ENCODE results near the gene CDH4.

Gene CDH4

DNA sequence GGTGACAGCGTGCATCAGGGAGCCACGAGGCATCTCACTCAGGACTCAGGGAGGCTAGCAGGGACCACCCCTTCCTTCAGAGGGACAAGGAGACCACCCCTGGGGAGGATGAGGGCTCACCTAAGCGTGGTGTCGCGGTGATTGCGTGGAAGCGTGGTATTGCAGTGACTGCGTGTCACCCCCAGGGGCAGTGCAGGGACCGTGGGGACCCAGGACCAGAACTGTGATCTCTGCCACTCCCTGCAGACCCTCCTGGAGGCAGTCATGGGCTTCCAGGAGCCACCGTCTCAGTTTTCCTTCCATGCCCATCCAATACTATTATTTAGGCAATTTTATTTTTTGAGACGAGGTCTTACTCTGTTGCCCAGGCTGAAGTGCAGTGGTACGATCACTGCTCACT is 666.5 kb downstream of the CDH4 start:
- DNase-seq (ENCODE audit: low read depth in 1 of 2, low spot score in 1 of 2), result no peak
- no peaks in the 10 kb centered on the region for H3K27me3 ChIP-seq (ENCODE audit: insufficient read depth, poor library complexity, severe bottlenecking)
- H3K4me3 ChIP-seq (replicated peaks; ENCODE audit: insufficient read depth, low read length), result no peak overlapping the region
- TF ChIP-seq GABPA (IDR thresholded peaks at IDR 0.05; ENCODE audit: low read depth) (no peak), SPI1 (IDR thresholded peaks at IDR 0.05; ENCODE audit: borderline replicate concordance, low read depth) (no peak), POLR2AphosphoS5 (IDR thresholded peaks at IDR 0.05; ENCODE audit: low read depth) (no peak)
- TF ChIP-seq, protein P1, sequence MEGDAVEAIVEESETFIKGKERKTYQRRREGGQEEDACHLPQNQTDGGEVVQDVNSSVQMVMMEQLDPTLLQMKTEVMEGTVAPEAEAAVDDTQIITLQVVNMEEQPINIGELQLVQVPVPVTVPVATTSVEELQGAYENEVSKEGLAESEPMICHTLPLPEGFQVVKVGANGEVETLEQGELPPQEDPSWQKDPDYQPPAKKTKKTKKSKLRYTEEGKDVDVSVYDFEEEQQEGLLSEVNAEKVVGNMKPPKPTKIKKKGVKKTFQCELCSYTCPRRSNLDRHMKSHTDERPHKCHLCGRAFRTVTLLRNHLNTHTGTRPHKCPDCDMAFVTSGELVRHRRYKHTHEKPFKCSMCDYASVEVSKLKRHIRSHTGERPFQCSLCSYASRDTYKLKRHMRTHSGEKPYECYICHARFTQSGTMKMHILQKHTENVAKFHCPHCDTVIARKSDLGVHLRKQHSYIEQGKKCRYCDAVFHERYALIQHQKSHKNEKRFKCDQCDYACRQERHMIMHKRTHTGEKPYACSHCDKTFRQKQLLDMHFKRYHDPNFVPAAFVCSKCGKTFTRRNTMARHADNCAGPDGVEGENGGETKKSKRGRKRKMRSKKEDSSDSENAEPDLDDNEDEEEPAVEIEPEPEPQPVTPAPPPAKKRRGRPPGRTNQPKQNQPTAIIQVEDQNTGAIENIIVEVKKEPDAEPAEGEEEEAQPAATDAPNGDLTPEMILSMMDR (IDR thresholded peaks at IDR 0.05; ENCODE audit: insufficient read depth, low read length), result no peak
- TF ChIP-seq, protein P2, sequence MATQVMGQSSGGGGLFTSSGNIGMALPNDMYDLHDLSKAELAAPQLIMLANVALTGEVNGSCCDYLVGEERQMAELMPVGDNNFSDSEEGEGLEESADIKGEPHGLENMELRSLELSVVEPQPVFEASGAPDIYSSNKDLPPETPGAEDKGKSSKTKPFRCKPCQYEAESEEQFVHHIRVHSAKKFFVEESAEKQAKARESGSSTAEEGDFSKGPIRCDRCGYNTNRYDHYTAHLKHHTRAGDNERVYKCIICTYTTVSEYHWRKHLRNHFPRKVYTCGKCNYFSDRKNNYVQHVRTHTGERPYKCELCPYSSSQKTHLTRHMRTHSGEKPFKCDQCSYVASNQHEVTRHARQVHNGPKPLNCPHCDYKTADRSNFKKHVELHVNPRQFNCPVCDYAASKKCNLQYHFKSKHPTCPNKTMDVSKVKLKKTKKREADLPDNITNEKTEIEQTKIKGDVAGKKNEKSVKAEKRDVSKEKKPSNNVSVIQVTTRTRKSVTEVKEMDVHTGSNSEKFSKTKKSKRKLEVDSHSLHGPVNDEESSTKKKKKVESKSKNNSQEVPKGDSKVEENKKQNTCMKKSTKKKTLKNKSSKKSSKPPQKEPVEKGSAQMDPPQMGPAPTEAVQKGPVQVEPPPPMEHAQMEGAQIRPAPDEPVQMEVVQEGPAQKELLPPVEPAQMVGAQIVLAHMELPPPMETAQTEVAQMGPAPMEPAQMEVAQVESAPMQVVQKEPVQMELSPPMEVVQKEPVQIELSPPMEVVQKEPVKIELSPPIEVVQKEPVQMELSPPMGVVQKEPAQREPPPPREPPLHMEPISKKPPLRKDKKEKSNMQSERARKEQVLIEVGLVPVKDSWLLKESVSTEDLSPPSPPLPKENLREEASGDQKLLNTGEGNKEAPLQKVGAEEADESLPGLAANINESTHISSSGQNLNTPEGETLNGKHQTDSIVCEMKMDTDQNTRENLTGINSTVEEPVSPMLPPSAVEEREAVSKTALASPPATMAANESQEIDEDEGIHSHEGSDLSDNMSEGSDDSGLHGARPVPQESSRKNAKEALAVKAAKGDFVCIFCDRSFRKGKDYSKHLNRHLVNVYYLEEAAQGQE (IDR thresholded peaks at IDR 0.05; ENCODE audit: insufficient replicate concordance, low read depth), result no peak
- no peak overlapping the region for H3K27ac ChIP-seq (replicated peaks)

DNA sequence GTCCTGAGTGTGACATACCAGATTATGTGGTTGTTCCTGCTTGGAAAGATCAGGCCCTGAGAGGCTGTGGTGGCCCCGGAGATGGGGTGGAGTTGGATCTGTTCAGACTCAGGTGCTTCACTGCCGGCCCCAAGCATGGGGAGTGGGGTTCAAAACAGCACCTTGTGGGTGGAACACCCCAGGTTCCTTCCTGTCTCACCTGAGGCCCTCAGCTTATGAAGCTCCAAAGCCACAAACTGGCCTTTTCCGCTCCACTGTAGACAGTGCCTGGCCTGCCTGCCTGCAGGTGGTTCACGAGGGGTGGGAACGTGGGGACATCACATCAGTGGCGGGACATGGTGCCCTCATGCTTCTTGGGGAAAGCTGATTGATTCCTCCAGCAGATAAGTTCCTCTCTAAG is 667.2 kb downstream of the CDH4 start:
- no peak for DNase-seq (ENCODE audit: low read depth in 1 of 2, low spot score in 1 of 2)
- H3K27ac ChIP-seq (replicated peaks), result no peak overlapping the region
- TF ChIP-seq POLR2AphosphoS5 (IDR thresholded peaks at IDR 0.05; ENCODE audit: low read depth) (no peak), GABPA (IDR thresholded peaks at IDR 0.05; ENCODE audit: low read depth) (no peak), SPI1 (IDR thresholded peaks at IDR 0.05; ENCODE audit: borderline replicate concordance, low read depth) (no peak)
- TF ChIP-seq, protein P1 (IDR thresholded peaks at IDR 0.05; ENCODE audit: insufficient read depth, low read length), result no peak
- TF ChIP-seq, protein P2 (IDR thresholded peaks at IDR 0.05; ENCODE audit: insufficient replicate concordance, low read depth), result no peak
- no peak overlapping the region for H3K4me3 ChIP-seq (replicated peaks; ENCODE audit: insufficient read depth, low read length)
- no peaks in the 10 kb centered on the region for H3K27me3 ChIP-seq (ENCODE audit: insufficient read depth, poor library complexity, severe bottlenecking)

DNA sequence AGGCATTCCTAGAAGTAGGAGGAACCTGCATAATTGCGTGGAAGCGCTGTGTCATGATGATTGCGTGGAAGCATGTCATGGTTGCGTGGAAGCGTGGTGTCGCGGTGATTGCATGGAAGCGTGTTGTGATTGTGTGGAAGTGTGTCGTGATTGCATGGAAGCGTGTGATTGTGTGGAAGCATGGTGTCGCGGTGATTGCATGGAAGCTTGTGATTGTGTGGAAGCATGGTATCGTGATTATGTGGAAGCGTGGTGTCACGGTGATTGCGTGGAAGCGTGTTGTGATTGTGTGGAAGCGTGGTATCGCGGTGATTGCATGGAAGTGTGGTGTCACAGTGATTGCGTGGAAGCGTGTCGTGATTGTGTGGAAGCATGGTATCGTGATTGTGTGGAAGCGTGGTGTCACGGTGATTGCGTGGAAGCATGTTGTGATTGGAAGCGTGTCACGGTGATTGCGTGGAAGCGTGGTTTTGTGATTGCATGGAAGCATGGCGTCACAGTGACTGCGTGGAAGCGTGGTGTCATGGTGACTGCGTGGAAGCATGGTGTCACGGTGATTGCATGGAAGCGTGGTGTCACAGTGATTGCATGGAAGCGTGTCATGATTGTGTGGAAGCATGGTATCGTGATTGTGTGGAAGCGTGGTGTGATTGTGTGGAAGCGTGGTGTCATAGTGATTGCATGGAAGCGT is 667.8 kb downstream of the CDH4 start:
- no peaks in the 10 kb centered on the region for H3K27me3 ChIP-seq (ENCODE audit: insufficient read depth, poor library complexity, severe bottlenecking)
- no peak overlapping the region for H3K27ac ChIP-seq (replicated peaks)
- no peak for TF ChIP-seq SPI1 (IDR thresholded peaks at IDR 0.05; ENCODE audit: borderline replicate concordance, low read depth)
- no peak for TF ChIP-seq GABPA (IDR thresholded peaks at IDR 0.05; ENCODE audit: low read depth)
- TF ChIP-seq POLR2AphosphoS5 (IDR thresholded peaks at IDR 0.05; ENCODE audit: low read depth), result no peak

DNA sequence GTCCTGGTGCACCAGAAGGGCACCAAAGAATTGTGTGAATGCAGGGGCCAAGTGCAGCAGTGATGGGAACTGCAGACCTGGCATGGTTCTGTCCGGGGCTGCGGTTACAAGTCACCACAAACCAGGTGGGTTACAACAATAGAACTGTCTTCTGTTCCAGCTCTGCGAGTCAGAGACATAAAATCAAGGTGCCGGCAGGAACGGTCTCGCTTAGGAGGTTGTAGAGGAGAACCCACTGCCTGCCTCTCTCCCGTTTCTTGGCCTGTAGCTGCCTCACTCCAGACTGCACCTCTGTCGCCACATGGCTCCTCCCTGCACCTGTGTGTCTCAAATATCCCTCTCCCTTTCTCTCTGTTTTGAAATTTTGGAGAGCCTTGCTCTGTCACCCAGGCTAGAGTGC is 670.4 kb downstream of the CDH4 start:
- Histone ChIP-seq H3K27ac (replicated peaks) (no peak overlapping the region), H3K27me3 (ENCODE audit: insufficient read depth, poor library complexity, severe bottlenecking) (no peaks in the 10 kb centered on the region)
- no peak for DNase-seq (ENCODE audit: low read depth in 1 of 2, low spot score in 1 of 2)

More for the DNA sequence above, 667.8 kb downstream of the CDH4 start:
- no peak overlapping the region for H3K4me3 ChIP-seq (replicated peaks; ENCODE audit: insufficient read depth, low read length)
- no peak for DNase-seq (ENCODE audit: low read depth in 1 of 2, low spot score in 1 of 2)

More for the DNA sequence above, 670.4 kb downstream of the CDH4 start:
- H3K4me3 ChIP-seq (replicated peaks; ENCODE audit: insufficient read depth, low read length), result no peak overlapping the region
- TF ChIP-seq, protein P2 (IDR thresholded peaks at IDR 0.05; ENCODE audit: insufficient replicate concordance, low read depth), result no peak
- TF ChIP-seq GABPA (IDR thresholded peaks at IDR 0.05; ENCODE audit: low read depth) (no peak), SPI1 (IDR thresholded peaks at IDR 0.05; ENCODE audit: borderline replicate concordance, low read depth) (no peak), POLR2AphosphoS5 (IDR thresholded peaks at IDR 0.05; ENCODE audit: low read depth) (no peak)
- TF ChIP-seq, protein P1 (IDR thresholded peaks at IDR 0.05; ENCODE audit: insufficient read depth, low read length), result no peak
